MM.1S (cell line): ENCODE results near the gene TNFRSF9.

Experiments used
- DNase-seq: peaks from one replicate; pipeline ENCODE4 v3.0.0-alpha.2; 2015
- H2AFZ ChIP-seq: fragments of 300-600 bp; sonication (generic); 2 replicates; pipeline ENCODE4 v1.6.0; 2016; ENCODE audit warnings: antibody characterized with exemption, low read length
- H3F3A ChIP-seq: fragments of 300-600 bp; sonication (generic); 2 replicates; pipeline ENCODE4 v1.6.1; 2016; ENCODE audit warnings: mild to moderate bottlenecking, antibody characterized with exemption, low read length, moderate library complexity, mixed read lengths; ENCODE audit not compliant: insufficient read depth
- H3K27ac ChIP-seq: fragments of 300-600 bp; sonication (generic); 2 replicates; pipeline ENCODE4 v1.5.1; 2016; ENCODE audit warnings: mild to moderate bottlenecking, low read length
- H3K27me3 ChIP-seq: fragments of 300-600 bp; sonication (generic); replicated peaks from 2 replicates; pipeline ENCODE4 v1.6.0; 2016; ENCODE audit warnings: low read length; ENCODE audit not compliant: insufficient read depth
- H3K36me3 ChIP-seq: fragments of 300-600 bp; sonication (generic); replicated peaks from 2 replicates; pipeline ENCODE4 v1.6.1; 2016; ENCODE audit warnings: mild to moderate bottlenecking, low read length, mixed read lengths; ENCODE audit not compliant: insufficient read depth
- H3K4me1 ChIP-seq: fragments of 300-600 bp; sonication (generic); 2 replicates; pipeline ENCODE4 v1.6.1; 2016; ENCODE audit warnings: low read length, mixed read lengths
- H3K4me2 ChIP-seq: fragments of 300-600 bp; sonication (generic); 2 replicates; pipeline ENCODE4 v1.6.0; 2016; ENCODE audit warnings: low read depth, low read length
- H3K4me3 ChIP-seq: fragments of 300-600 bp; sonication (generic); 2 replicates; pipeline ENCODE4 v1.5.1; 2016; ENCODE audit warnings: low read length, mixed read lengths
- H3K79me2 ChIP-seq: fragments of 300-600 bp; sonication (generic); 2 replicates; pipeline ENCODE4 v1.6.1; 2016; ENCODE audit warnings: mixed run types, low read length, mixed read lengths
- H3K9ac ChIP-seq: fragments of 300-600 bp; sonication (generic); 2 replicates; pipeline ENCODE4 v1.6.1; 2016; ENCODE audit warnings: low read length, mixed read lengths
- H3K9me2 ChIP-seq: fragments of 300-600 bp; sonication (generic); replicated peaks from 2 replicates; pipeline ENCODE4 v1.6.1; 2016; ENCODE audit warnings: mild to moderate bottlenecking, low read length, mixed read lengths; ENCODE audit not compliant: insufficient read depth
- H3K9me3 ChIP-seq: fragments of 300-600 bp; sonication (generic); replicated peaks from 2 replicates; pipeline ENCODE4 v1.6.1; 2016; ENCODE audit warnings: mild to moderate bottlenecking, low read length, mixed read lengths; ENCODE audit not compliant: insufficient read depth
- H4K20me1 ChIP-seq: fragments of 300-600 bp; sonication (generic); 2 replicates; pipeline ENCODE4 v1.6.1; 2016; ENCODE audit warnings: mild to moderate bottlenecking, low read length, moderate library complexity, mixed read lengths; ENCODE audit not compliant: insufficient read depth
- EZH2 ChIP-seq: fragments of 300-600 bp; sonication (generic); optimal IDR thresholded peaks from 2 replicates; pipeline ENCODE3; 2017; ENCODE audit warnings: low read depth, mild to moderate bottlenecking, antibody characterized with exemption, low read length, mixed read lengths
- EZH2phosphoT487 ChIP-seq: fragments of 300-600 bp; sonication (generic); IDR thresholded peaks from 2 replicates; pipeline ENCODE4 v1.6.1; 2018; ENCODE audit warnings: antibody characterized with exemption, low read length
- TF ChIP-seq, protein P1 (sequence below): fragments of 300-600 bp; sonication (generic); IDR thresholded peaks from 2 replicates; pipeline ENCODE4 v1.5.1; 2016; ENCODE audit warnings: antibody characterized with exemption, low read length, mixed read lengths

Gene TNFRSF9

DNA sequence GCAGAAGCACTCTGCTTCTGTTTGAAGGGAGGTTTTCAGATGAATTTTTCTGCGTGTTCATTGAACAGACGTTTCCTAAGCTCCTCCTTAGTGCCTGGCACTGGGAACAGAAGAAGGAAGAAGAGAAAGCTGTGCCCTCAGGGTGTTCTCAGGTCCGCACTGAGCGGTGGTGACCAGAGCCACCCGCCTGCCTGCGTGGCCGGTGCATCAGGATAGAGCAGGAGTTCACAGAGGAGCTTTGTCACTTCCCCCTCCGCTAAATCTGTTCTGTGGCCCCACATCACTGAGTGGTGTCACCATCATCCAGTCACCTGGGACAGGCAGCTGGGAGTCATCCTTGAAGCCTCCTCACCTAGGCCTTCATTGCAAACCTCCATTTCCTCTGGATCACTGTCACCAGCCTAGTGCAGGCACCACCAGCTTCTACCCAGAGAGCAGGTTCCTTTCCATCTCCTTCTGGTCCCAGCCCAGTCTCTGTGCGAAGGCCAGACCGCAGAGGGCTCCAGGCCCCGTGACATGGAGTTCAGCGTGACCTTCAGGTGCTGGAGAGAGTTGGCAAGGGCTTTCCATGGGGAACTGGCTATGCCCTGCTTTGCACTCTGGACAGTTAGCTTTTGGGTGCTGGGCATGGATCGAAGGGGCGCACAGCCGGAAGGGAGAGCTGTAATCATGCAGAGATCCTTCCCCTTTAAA lies 42.6 kb upstream of the TNFRSF9 start:
- H3K9me3 ChIP-seq: no peaks in the 10 kb centered on the region
- H2AFZ ChIP-seq: no peak overlapping the region
- peaks cover 4% of the 10 kb centered on the region; the same call in 1 of the 2 replicates for H3F3A ChIP-seq
- TF ChIP-seq, protein P1, sequence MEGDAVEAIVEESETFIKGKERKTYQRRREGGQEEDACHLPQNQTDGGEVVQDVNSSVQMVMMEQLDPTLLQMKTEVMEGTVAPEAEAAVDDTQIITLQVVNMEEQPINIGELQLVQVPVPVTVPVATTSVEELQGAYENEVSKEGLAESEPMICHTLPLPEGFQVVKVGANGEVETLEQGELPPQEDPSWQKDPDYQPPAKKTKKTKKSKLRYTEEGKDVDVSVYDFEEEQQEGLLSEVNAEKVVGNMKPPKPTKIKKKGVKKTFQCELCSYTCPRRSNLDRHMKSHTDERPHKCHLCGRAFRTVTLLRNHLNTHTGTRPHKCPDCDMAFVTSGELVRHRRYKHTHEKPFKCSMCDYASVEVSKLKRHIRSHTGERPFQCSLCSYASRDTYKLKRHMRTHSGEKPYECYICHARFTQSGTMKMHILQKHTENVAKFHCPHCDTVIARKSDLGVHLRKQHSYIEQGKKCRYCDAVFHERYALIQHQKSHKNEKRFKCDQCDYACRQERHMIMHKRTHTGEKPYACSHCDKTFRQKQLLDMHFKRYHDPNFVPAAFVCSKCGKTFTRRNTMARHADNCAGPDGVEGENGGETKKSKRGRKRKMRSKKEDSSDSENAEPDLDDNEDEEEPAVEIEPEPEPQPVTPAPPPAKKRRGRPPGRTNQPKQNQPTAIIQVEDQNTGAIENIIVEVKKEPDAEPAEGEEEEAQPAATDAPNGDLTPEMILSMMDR: no peak
- TF ChIP-seq EZH2phosphoT487 (no peak), EZH2 (no peak)
- 0 out of 2 replicates have a peak, but pooled peaks cover 3% of the 10 kb centered on the region for H3K79me2 ChIP-seq
- H3K27me3 ChIP-seq: no peaks in the 10 kb centered on the region
- no peak overlapping the region for H3K9ac ChIP-seq
- DNase-seq: no peak
- no peaks in the 10 kb centered on the region for H4K20me1 ChIP-seq
- peaks cover 8% of the 10 kb centered on the region; the same call in 1 of the 2 replicates for H3K36me3 ChIP-seq
- no peaks in the 10 kb centered on the region for H3K4me1 ChIP-seq
- H3K9me2 ChIP-seq: no peaks in the 10 kb centered on the region
- H3K4me2 ChIP-seq: no peak overlapping the region
- no peak overlapping the region for H3K27ac ChIP-seq
- H3K4me3 ChIP-seq: no peak overlapping the region

DNA sequence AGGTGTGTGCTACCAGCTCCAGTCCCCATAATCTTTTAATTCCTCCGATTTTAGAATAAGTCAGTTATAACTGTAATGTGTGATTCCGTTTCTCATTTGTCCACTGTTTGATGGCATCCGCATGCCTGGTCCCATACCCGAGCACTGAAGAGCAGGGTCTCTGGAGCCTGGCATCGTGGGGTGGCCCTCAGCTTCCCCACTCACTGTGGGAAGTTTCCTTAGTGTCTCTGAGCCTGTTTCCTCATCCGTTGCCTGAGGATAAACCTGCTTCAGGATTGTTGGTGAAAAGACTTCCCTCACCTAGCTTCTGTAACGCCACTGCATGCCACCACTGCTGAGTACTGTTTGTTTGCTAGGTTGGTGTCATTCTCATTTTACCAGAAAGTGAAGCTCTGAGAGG lies 40.3 kb upstream of the TNFRSF9 start:
- Histone ChIP-seq H3K27ac (no peak overlapping the region), H3K9me2 (no peaks in the 10 kb centered on the region), H3K79me2 (0 out of 2 replicates have a peak, but pooled peaks cover 3% of the 10 kb centered on the region), H2AFZ (no peak overlapping the region), H3F3A (peaks cover 4% of the 10 kb centered on the region; the same call in 1 of the 2 replicates), H3K4me2 (no peak overlapping the region), H3K4me1 (no peaks in the 10 kb centered on the region), H3K36me3 (peaks cover 8% of the 10 kb centered on the region; the same call in 1 of the 2 replicates), H3K4me3 (no peak overlapping the region), H3K9me3 (no peaks in the 10 kb centered on the region), H3K27me3 (no peaks in the 10 kb centered on the region), H3K9ac (no peak overlapping the region), H4K20me1 (no peaks in the 10 kb centered on the region)
- DNase-seq: no peak
- TF ChIP-seq, protein P1: no peak
- TF ChIP-seq EZH2 (no peak), EZH2phosphoT487 (no peak)

DNA sequence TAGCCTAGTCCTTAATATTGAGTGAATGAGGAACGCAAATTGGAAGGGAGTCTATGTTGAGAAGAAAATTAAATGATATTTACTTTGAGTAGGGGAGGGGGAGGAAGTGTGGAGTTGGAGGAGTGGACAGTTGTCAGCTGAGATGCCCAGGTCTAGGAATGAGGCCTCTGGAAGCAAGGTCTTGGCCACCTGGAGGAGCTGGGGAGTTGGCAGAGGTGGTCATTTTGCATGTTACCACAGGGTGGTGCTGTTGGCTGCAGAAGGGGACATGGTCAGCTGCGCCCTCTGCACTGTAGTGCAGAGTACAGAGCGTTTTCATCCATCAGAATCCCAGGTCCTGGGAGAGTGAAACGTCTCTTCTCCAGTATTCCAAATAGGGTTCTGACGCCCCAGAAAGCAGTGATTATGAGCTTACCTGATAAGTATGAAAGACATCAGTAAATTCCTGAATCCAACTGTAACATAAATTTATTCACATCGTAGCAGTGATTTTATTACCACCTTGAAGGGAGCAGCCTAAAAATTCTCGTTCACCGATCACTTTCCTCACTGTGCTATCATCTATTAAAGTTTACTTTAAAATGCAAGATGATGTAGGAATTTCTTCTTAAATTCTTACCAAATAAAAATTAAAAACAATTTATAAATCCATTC lies 34.7 kb upstream of the TNFRSF9 start:
- Histone ChIP-seq H3K27me3 (no peaks in the 10 kb centered on the region), H3K4me3 (no peak overlapping the region), H3K4me1 (no peaks in the 10 kb centered on the region), H3K36me3 (peaks cover 11% of the 10 kb centered on the region; the same call in 1 of the 2 replicates), H4K20me1 (no peaks in the 10 kb centered on the region), H3K4me2 (no peak overlapping the region), H3K9me3 (no peaks in the 10 kb centered on the region), H3K27ac (no peak overlapping the region), H3K9ac (no peak overlapping the region), H3F3A (no peaks in the 10 kb centered on the region), H2AFZ (no peak overlapping the region), H3K9me2 (no peaks in the 10 kb centered on the region), H3K79me2 (no peaks in the 10 kb centered on the region)
- TF ChIP-seq, protein P1: peak; percentile 67
- no peak for TF ChIP-seq EZH2
- DNase-seq: no peak
